IMR-90 (cell line): ENCODE data around the gene ADCY4. TPM values are rescaled to one million over a fixed set of nuclear protein-coding genes. Genes with fewer than 3 reads are reported as not detected.

Experiments used
- ATAC-seq: fragments of 200-7000 bp; cut with Tn5 transposase; 2 replicates; pipeline ENCODE4 v1.9.1; 2020; ENCODE audit warnings: low read depth, mild to moderate bottlenecking, moderate library complexity
- BruUV-seq: library from RNA; stranded (reverse); fragments of 400-500 nt; replicated peaks from 2 replicates; lab custom pipeline; 2021; lab: Mats Ljungman, UMichigan
- CTCF ChIA-PET: fragments of 300-600 bp; formaldehyde crosslinking; extraction: SDS; loops from one replicate; lab custom pipeline; 2021; ENCODE audit warnings: antibody characterized with exemption; lab: Yijun Ruan, JAX
- POLR2A ChIA-PET: fragments of 300-600 bp; sonication (Branson Sonifier 250); formaldehyde crosslinking; loops from one replicate; lab custom pipeline; 2022; ENCODE audit warnings: antibody characterized with exemption; ENCODE audit not compliant: unreplicated experiment; lab: Charles Lee
- DNase-seq: peaks from one replicate; pipeline ENCODE4 v3.0.0; 2013
- H2AFZ ChIP-seq: replicated peaks from 2 replicates; pipeline ENCODE3; 2013; ENCODE audit warnings: low read length, mild to moderate bottlenecking; ENCODE audit not compliant: poor library complexity
- H2AK5ac ChIP-seq: 2 replicates; pipeline ENCODE4 v1.6.1; 2013; ENCODE audit warnings: low read depth, low read length, inconsistent platforms
- H2AK9ac ChIP-seq: replicated peaks from 2 replicates; pipeline ENCODE3; 2013; ENCODE audit warnings: mild to moderate bottlenecking, low read depth, low read length, moderate library complexity; ENCODE audit not compliant: poor library complexity
- H2BK120ac ChIP-seq: 2 replicates; pipeline ENCODE4 v1.6.1; 2013; ENCODE audit warnings: low read depth, low read length, inconsistent platforms
- H2BK15ac ChIP-seq: 3 replicates; pipeline ENCODE4 v1.6.1; 2013; ENCODE audit warnings: low read depth, low read length, inconsistent platforms
- H2BK20ac ChIP-seq: 2 replicates; pipeline ENCODE4 v1.6.1; 2013; ENCODE audit warnings: low read depth, mild to moderate bottlenecking, inconsistent platforms, low read length, moderate library complexity
- H2BK5ac ChIP-seq: 2 replicates; pipeline ENCODE4 v1.6.1; 2013; ENCODE audit warnings: mild to moderate bottlenecking, low read depth, low read length, inconsistent platforms; ENCODE audit not compliant: poor library complexity, severe bottlenecking
- H3K14ac ChIP-seq: replicated peaks from 2 replicates; pipeline ENCODE4 v1.6.1; 2013; ENCODE audit warnings: low read depth, low read length, inconsistent platforms
- H3K18ac ChIP-seq: 2 replicates; pipeline ENCODE4 v1.6.1; 2013; ENCODE audit warnings: low read depth, low read length, control low read depth
- H3K23ac ChIP-seq: 2 replicates; pipeline ENCODE4 v1.6.1; 2013; ENCODE audit warnings: low read depth, low read length, inconsistent platforms
- H3K27ac ChIP-seq: 2 replicates; pipeline ENCODE4 v1.5.1; 2013; ENCODE audit warnings: mild to moderate bottlenecking, control low read depth, low read length; ENCODE audit not compliant: insufficient read depth
- H3K27me3 ChIP-seq: 2 replicates; pipeline ENCODE4 v1.6.1; 2013; ENCODE audit warnings: low read length; ENCODE audit not compliant: control insufficient read depth, insufficient read depth
- H3K36me3 ChIP-seq: 2 replicates; pipeline ENCODE4 v1.6.1; 2013; ENCODE audit warnings: low read length, mixed read lengths; ENCODE audit not compliant: control insufficient read depth, insufficient read depth
- H3K4ac ChIP-seq: 2 replicates; pipeline ENCODE4 v1.6.1; 2013; ENCODE audit warnings: low read depth, low read length, inconsistent platforms
- H3K4me1 ChIP-seq: 2 replicates; pipeline ENCODE4 v1.6.1; 2013; ENCODE audit warnings: low read length, mixed read lengths; ENCODE audit not compliant: control insufficient read depth, insufficient read depth
- H3K4me2 ChIP-seq: 2 replicates; pipeline ENCODE4 v1.6.1; 2013; ENCODE audit warnings: low read depth, mild to moderate bottlenecking, control low read depth, low read length, moderate library complexity
- H3K4me3 ChIP-seq: 2 replicates; pipeline ENCODE4 v1.5.1; 2013; ENCODE audit warnings: low read depth, mild to moderate bottlenecking, control low read depth, low read length, moderate library complexity; ENCODE audit not compliant: insufficient read depth
- H3K56ac ChIP-seq: 2 replicates; pipeline ENCODE4 v1.6.1; 2013; ENCODE audit warnings: low read length, inconsistent platforms; ENCODE audit not compliant: insufficient read depth; ENCODE audit errors: extremely low read depth
- H3K79me1 ChIP-seq, 2 experiments: 2 replicates each; pipeline ENCODE4 v1.6.1; 2013; ENCODE audit warnings: low read length in 2 of 2, inconsistent platforms in 1 of 2, low read depth in 1 of 2
- H3K9ac ChIP-seq: 2 replicates; pipeline ENCODE4 v1.6.1; 2013; ENCODE audit warnings: low read depth, low read length, control low read depth
- H3K9me1 ChIP-seq: 2 replicates; pipeline ENCODE4 v1.6.1; 2013; ENCODE audit warnings: low read length, inconsistent platforms; ENCODE audit not compliant: insufficient read depth
- H3K9me3 ChIP-seq: 2 replicates; pipeline ENCODE4 v1.6.1; 2013; ENCODE audit warnings: low read length; ENCODE audit not compliant: control insufficient read depth, insufficient read depth
- H4K20me1 ChIP-seq: 2 replicates; pipeline ENCODE4 v1.6.1; 2013; ENCODE audit warnings: low read length, inconsistent platforms; ENCODE audit not compliant: insufficient read depth
- H4K5ac ChIP-seq: 2 replicates; pipeline ENCODE4 v1.6.1; 2013; ENCODE audit warnings: mild to moderate bottlenecking, low read depth, low read length, control low read depth
- H4K8ac ChIP-seq, 2 experiments: 2 replicates each; pipeline ENCODE4 v1.6.1; 2013; ENCODE audit warnings: low read depth in 2 of 2, low read length in 2 of 2, control low read depth in 1 of 2, inconsistent platforms in 1 of 2
- H4K91ac ChIP-seq: 2 replicates; pipeline ENCODE4 v1.6.1; 2013; ENCODE audit warnings: low read depth, low read length, inconsistent platforms; ENCODE audit not compliant: insufficient read depth
- BHLHE40 ChIP-seq: fragments of 150-350 bp; IDR thresholded peaks from 2 replicates; pipeline ENCODE4 v1.6.1; 2016; ENCODE audit warnings: mild to moderate bottlenecking, low read depth, low read length
- CEBPB ChIP-seq: IDR thresholded peaks from 2 replicates; pipeline ENCODE4 v1.6.1; 2012; ENCODE audit warnings: low read depth, low read length, improper control_type of control experiment
- CHD1 ChIP-seq: IDR thresholded peaks from 2 replicates; pipeline ENCODE4 v1.6.1; 2012; ENCODE audit warnings: low read depth, low read length, improper control_type of control experiment
- FOS ChIP-seq: fragments of 150-350 bp; IDR thresholded peaks from 2 replicates; pipeline ENCODE4 v1.6.1; 2016; ENCODE audit warnings: low read depth, low read length
- MAFK ChIP-seq: IDR thresholded peaks from 2 replicates; pipeline ENCODE4 v1.6.1; 2012; ENCODE audit warnings: low read depth, low read length, improper control_type of control experiment
- MAZ ChIP-seq: IDR thresholded peaks from 2 replicates; pipeline ENCODE4 v1.6.1; 2012; ENCODE audit warnings: low read depth, mild to moderate bottlenecking, low read length, improper control_type of control experiment, moderate library complexity, borderline replicate concordance
- NFE2L2 ChIP-seq: fragments of 150-350 bp; IDR thresholded peaks from 2 replicates; pipeline ENCODE4 v1.6.1; 2016; ENCODE audit warnings: low read depth, mild to moderate bottlenecking, low read length
- POLR2A ChIP-seq: IDR thresholded peaks from 2 replicates; pipeline ENCODE4 v1.6.1; 2012; ENCODE audit warnings: mild to moderate bottlenecking, low read depth, low read length
- RCOR1 ChIP-seq: IDR thresholded peaks from 2 replicates; pipeline ENCODE4 v1.6.1; 2012; ENCODE audit warnings: mild to moderate bottlenecking, low read length, improper control_type of control experiment; ENCODE audit not compliant: insufficient replicate concordance
- WGBS, 2 experiments: methylation state at CpG; one replicate each; pipeline versions ENCODE4 v1.1.5 to v1.1.7; 2013; ENCODE audit warnings: missing lambda C conversion rate in 2 of 2; ENCODE audit not compliant: insufficient read length in 1 of 2; ENCODE audit errors: extremely low coverage in 2 of 2; 5-methylcytosine and 5-hydroxymethylcytosine counted together
- dilution Hi-C: fragments of 300-500 bp; cut with HindIII; formaldehyde crosslinking; loops from one replicate; pipeline ENCODE4 v1.14.3; 2018; ENCODE audit warnings: low sequenced_read_pairs; ENCODE audit not compliant: unreplicated experiment
- in situ Hi-C: fragments of 300-500 bp; cut with MboI; formaldehyde crosslinking; loops from 3 replicates; pipeline ENCODE4 v1.14.3; 2019; ENCODE audit warnings: low sequenced_read_pairs, inconsistent platforms, mixed read lengths
- intact Hi-C: fragments of 100-400 bp; cut with micrococcal nuclease; formaldehyde crosslinking; loops from 2 replicates; pipeline ENCODE4 v1.10.0; 2022
- polyA plus RNA-seq, 3 experiments: library from polyadenylated mRNA; depleted of rRNA; stranded (reverse); fragments of >200 nt; gene quantifications; 2 replicates each; pipeline ENCODE4 v1.2.3, GENCODE V29; 2012; ENCODE audit warnings: low replicate concordance in 1 of 3
- total RNA-seq: library from RNA; depleted of rRNA; stranded (reverse); fragments of >200 nt; gene quantifications from 2 replicates; pipeline ENCODE4 v1.2.3, GENCODE V29; 2012
- TF ChIP-seq, protein P1 (sequence below): conservative IDR thresholded peaks from 2 replicates; pipeline ENCODE4 v1.5.1; 2012; ENCODE audit warnings: mild to moderate bottlenecking, low read depth, low read length, improper control_type of control experiment
- TF ChIP-seq, protein P2 (sequence below): fragments of 150-350 bp; IDR thresholded peaks from 2 replicates; pipeline ENCODE4 v1.6.1; 2016; ENCODE audit warnings: low read depth, mild to moderate bottlenecking, low read length, moderate library complexity, borderline replicate concordance
- TF ChIP-seq, protein P3 (sequence below): fragments of 150-350 bp; IDR thresholded peaks from 2 replicates; pipeline ENCODE4 v1.6.1; 2017; ENCODE audit warnings: mild to moderate bottlenecking, antibody characterized with exemption, low read length, low read depth

The ADCY4 gene
- total and polyA plus RNA-seq, 2 of the 4 experiments (the other 2 are of a cell fraction) = not detected

DNA sequence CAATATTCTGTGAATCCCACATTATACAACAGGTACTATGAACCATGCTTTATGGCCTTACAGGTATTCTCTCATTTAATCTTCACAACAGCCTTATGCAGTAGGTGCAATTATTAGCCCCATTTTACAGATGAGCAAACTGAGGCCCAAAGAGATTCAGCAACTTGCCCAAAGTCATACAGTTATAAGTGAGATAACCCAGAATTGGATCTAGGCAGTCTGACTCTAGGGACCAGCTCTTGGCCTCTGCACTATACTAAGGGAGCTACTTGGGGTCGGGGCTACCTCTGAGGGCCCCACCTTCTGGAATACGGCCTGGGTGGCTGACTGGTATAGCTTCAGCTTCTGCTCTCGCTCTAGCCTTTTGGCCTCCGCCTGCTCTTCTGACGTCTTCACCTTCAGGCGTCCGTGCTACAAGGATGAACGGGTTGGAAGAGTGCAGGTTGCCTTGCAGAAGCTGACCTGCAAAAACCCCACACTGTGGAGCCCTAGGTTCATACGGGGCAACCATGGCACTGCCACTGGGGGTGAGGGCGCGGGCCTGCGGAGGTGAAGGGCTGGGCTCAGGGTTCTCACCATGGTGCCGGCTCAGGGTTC, 64.2 kb downstream of the ADCY4 start (continued):
- no peak for TF ChIP-seq CHD1

DNA sequence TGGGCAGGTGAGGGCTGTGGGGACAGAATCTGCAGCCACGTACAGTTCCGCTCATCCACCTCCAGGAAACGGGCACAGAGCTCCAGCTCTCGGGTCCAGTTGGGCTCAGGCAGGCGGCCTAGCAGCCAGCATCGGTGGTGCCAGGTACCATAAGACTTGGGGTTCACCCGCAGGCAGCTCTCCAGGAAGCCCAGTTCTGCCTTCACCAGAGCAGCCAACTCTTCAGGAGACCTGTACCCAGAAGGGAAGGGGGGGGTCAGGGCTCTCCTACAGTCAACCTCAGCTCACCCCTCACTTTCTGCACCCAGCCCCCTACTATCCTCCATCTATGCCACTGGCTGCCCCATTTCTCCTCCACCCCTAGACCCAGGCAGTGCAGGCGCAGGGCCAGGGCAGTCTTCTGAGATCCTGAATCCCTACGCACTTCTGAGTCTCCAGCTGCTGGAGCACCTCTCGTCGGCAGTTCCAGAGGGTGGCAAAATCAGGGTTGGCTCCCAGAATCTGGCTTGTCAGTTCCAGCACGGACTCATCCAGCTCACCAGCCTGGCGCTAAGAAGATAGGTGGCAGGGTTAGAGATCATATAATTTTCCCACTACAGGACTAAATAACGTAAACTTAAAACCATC, 64.8 kb downstream of the ADCY4 start:
- Histone ChIP-seq H2BK20ac (no peak overlapping the region), H3K4me1 (peaks cover 5% of the 10 kb centered on the region; the same call in 1 of the 2 replicates), H3K79me1 (peaks cover 9 to 27% of the 10 kb centered on the region in 2 experiments), H3K9ac (no peak overlapping the region), H2BK15ac (no peak overlapping the region), H3K9me1 (peaks cover 5% of the 10 kb centered on the region; the same call in 1 of the 2 replicates), H3K4ac (no peak overlapping the region), H3K9me3 (no peaks in the 10 kb centered on the region), H2AK9ac (no peak overlapping the region), H2AK5ac (no peak overlapping the region), H3K27ac (no peak overlapping the region), H3K4me2 (no peak overlapping the region), H3K36me3 (peaks cover 29% of the 10 kb centered on the region), H3K14ac (no peak overlapping the region), H3K27me3 (no peaks in the 10 kb centered on the region), H2BK5ac (no peak overlapping the region), H4K5ac (no peak overlapping the region), H3K18ac (no peak overlapping the region), H4K8ac (no peak overlapping the region), H4K91ac (no peak overlapping the region), H3K56ac (no peak overlapping the region), H2BK120ac (no peak overlapping the region), H2AFZ (no peak overlapping the region), H4K20me1 (no peaks in the 10 kb centered on the region), H3K23ac (no peak overlapping the region), H3K4me3 (no peak overlapping the region)
- no peak for DNase-seq
- no TSS peak for BruUV-seq
- in situ Hi-C loops (no loop called here), dilution Hi-C loops (no loop called here), intact Hi-C loops (loop anchor here (2.0 kb wide), 2 partner anchors 13 to 27 kb away; partner anchors contain the start of gene TINF2)
- CTCF ChIA-PET = interaction anchor here (0.8 to 2.0 kb wide), 3 partner anchors 8 to 28 kb away, joined by 3 to 11 read pairs (median 4); partner anchors contain the start of gene TINF2
- POLR2A ChIA-PET = no interaction called here
- 100% methylated on average over 5 of the region's 14 CpGs; no CpG with 5 or more reads in 1 of the 2 experiments for WGBS, 2 experiments
- no peak for ATAC-seq
- no peak for TF ChIP-seq FOS
- TF ChIP-seq NFE2L2 = no peak
- TF ChIP-seq MAFK = no peak
- TF ChIP-seq, protein P1, sequence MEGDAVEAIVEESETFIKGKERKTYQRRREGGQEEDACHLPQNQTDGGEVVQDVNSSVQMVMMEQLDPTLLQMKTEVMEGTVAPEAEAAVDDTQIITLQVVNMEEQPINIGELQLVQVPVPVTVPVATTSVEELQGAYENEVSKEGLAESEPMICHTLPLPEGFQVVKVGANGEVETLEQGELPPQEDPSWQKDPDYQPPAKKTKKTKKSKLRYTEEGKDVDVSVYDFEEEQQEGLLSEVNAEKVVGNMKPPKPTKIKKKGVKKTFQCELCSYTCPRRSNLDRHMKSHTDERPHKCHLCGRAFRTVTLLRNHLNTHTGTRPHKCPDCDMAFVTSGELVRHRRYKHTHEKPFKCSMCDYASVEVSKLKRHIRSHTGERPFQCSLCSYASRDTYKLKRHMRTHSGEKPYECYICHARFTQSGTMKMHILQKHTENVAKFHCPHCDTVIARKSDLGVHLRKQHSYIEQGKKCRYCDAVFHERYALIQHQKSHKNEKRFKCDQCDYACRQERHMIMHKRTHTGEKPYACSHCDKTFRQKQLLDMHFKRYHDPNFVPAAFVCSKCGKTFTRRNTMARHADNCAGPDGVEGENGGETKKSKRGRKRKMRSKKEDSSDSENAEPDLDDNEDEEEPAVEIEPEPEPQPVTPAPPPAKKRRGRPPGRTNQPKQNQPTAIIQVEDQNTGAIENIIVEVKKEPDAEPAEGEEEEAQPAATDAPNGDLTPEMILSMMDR = no peak
- no peak for TF ChIP-seq BHLHE40
- TF ChIP-seq, protein P2, sequence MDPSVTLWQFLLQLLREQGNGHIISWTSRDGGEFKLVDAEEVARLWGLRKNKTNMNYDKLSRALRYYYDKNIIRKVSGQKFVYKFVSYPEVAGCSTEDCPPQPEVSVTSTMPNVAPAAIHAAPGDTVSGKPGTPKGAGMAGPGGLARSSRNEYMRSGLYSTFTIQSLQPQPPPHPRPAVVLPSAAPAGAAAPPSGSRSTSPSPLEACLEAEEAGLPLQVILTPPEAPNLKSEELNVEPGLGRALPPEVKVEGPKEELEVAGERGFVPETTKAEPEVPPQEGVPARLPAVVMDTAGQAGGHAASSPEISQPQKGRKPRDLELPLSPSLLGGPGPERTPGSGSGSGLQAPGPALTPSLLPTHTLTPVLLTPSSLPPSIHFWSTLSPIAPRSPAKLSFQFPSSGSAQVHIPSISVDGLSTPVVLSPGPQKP = no peak
- TF ChIP-seq MAZ = no peak
- no peak for TF ChIP-seq CHD1
- TF ChIP-seq, protein P3, sequence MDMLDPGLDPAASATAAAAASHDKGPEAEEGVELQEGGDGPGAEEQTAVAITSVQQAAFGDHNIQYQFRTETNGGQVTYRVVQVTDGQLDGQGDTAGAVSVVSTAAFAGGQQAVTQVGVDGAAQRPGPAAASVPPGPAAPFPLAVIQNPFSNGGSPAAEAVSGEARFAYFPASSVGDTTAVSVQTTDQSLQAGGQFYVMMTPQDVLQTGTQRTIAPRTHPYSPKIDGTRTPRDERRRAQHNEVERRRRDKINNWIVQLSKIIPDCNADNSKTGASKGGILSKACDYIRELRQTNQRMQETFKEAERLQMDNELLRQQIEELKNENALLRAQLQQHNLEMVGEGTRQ = no peak
- TF ChIP-seq POLR2A = no peak
- no peak for TF ChIP-seq CEBPB
- no peak for TF ChIP-seq RCOR1
